Osteocyte (in vitro differentiated cells): Measurements from ENCODE around the gene CHPF. TPM values are rescaled to one million over a fixed set of nuclear protein-coding genes. Genes with fewer than 3 reads are reported as not detected.

Experiments used
- DNase-seq: peaks from one replicate; pipeline ENCODE4 v3.0.0; 2021; ENCODE audit warnings: mixed read lengths; ENCODE audit not compliant: unreplicated experiment; ENCODE audit errors: extremely low spot score
- H3K27ac Mint-ChIP-seq: one replicate; pipeline ENCODE4 v1.8.0; 2021; ENCODE audit warnings: mild to moderate bottlenecking, mixed read lengths; ENCODE audit not compliant: unreplicated experiment
- H3K27me3 Mint-ChIP-seq: one replicate; pipeline ENCODE4 v1.8.0; 2021; ENCODE audit warnings: mixed read lengths; ENCODE audit not compliant: unreplicated experiment
- H3K36me3 Mint-ChIP-seq: one replicate; pipeline ENCODE4 v1.8.0; 2021; ENCODE audit warnings: mixed read lengths; ENCODE audit not compliant: unreplicated experiment
- H3K4me1 Mint-ChIP-seq: one replicate; pipeline ENCODE4 v1.8.0; 2021; ENCODE audit warnings: mixed read lengths; ENCODE audit not compliant: unreplicated experiment
- H3K4me3 Mint-ChIP-seq: one replicate; pipeline ENCODE4 v1.8.0; 2021; ENCODE audit warnings: mild to moderate bottlenecking, moderate library complexity, mixed read lengths; ENCODE audit not compliant: unreplicated experiment
- H3K9me3 Mint-ChIP-seq: one replicate; pipeline ENCODE4 v1.8.0; 2021; ENCODE audit warnings: mixed read lengths; ENCODE audit not compliant: unreplicated experiment
- CTCF ChIP-seq: fragments of 200-600 bp; sonication (generic); IDR thresholded peaks from 2 replicates; pipeline ENCODE4 v1.5.0; 2021; ENCODE audit warnings: antibody characterized with exemption, mild to moderate bottlenecking, moderate library complexity
- microRNA-seq: library from miRNA; unstranded; fragments of <30 nt; microRNA quantifications from one replicate; pipeline ENCODE4 v1.1.0, GENCODE V29; 2020; ENCODE audit not compliant: unreplicated experiment
- total RNA-seq: library from RNA; stranded (reverse); gene quantifications from 2 replicates; pipeline ENCODE4 v1.2.1, GENCODE V29; 2021

Gene CHPF
- total RNA-seq, 1 donor from 2014 or later: 144 TPM

GRCh38 chr2:219490186-219490585, 53.4 kb downstream of the CHPF start:
- Mint-ChIP-seq H3K4me1 (no peaks in the 10 kb centered on the region), H3K27ac (no peak overlapping the region), H3K36me3 (no peaks in the 10 kb centered on the region), H3K4me3 (no peak overlapping the region), H3K27me3 (no peaks in the 10 kb centered on the region), H3K9me3 (no peaks in the 10 kb centered on the region)
- TF ChIP-seq CTCF: no peak
- no peak for DNase-seq

- H3K9me3 Mint-ChIP-seq: no peaks in the 10 kb centered on the region
- H3K27ac Mint-ChIP-seq: no peak overlapping the region
- DNase-seq: no peak
- no peak for TF ChIP-seq CTCF
- H3K4me1 Mint-ChIP-seq: peaks cover under 1% of the 10 kb centered on the region
- H3K4me3 Mint-ChIP-seq: no peak overlapping the region
- H3K27me3 Mint-ChIP-seq: no peaks in the 10 kb centered on the region
- H3K36me3 Mint-ChIP-seq: no peaks in the 10 kb centered on the region
These were observed 54.3 kb downstream of the CHPF start for GRCh38 chr2:219489315-219489714.

Small RNAs within 50 kb of the gene (microRNA-seq; reads per million reads assigned to microRNA genes)
- gene MIR3132: not detected

Other genes starting within 250 kb of the CHPF start
- 0.24 TPM in 1 of 2 replicates, not detected in the other for gene PTPRN, start 234.4 kb downstream of the CHPF start, total RNA-seq
- not detected in 2 replicates for gene RESP18, start 211.1 kb downstream of the CHPF start, total RNA-seq
- 58.1 and 73.2 TPM in 2 replicates for gene DNPEP, start 155.9 kb downstream of the CHPF start, total RNA-seq
- gene DES, start 125.4 kb downstream of the CHPF start, total RNA-seq: not detected in 2 replicates
- 27.0 and 30.3 TPM in 2 replicates for gene SPEG, start 109.0 kb downstream of the CHPF start, total RNA-seq
- 41.4 and 42.5 TPM in 2 replicates for gene GMPPA, start 44.9 kb downstream of the CHPF start, total RNA-seq
- 0.11 and 0.13 TPM in 2 replicates for gene ASIC4, start 29.3 kb downstream of the CHPF start, total RNA-seq
- 5.3 and 6.7 TPM in 2 replicates for gene TMEM198, start 219 bp upstream of the CHPF start, total RNA-seq
- 168 and 174 TPM in 2 replicates for gene OBSL1, start 27.7 kb upstream of the CHPF start, total RNA-seq
- 1.2 and 1.4 TPM in 2 replicates for gene INHA, start 28.5 kb upstream of the CHPF start, total RNA-seq
- gene STK11IP, start 54.0 kb upstream of the CHPF start, total RNA-seq: 40.3 and 42.7 TPM in 2 replicates
- gene SLC4A3, start 83.8 kb upstream of the CHPF start, total RNA-seq: 9.2 and 11.6 TPM in 2 replicates